Colonic mucosa (tissue), 4 donors: ENCODE measurements around the gene IL6ST. TPM values are rescaled to one million over a fixed set of nuclear protein-coding genes. Genes with fewer than 3 reads are reported as not detected.

Source experiments
- DNase-seq: peaks from one replicate; pipeline ENCODE4 v3.0.0-alpha.2; 2020
- H3K27ac ChIP-seq: fragments of 200-600 bp; one replicate; pipeline ENCODE4 v1.8.0; 2021
- H3K27me3 ChIP-seq: fragments of 200-600 bp; one replicate; pipeline ENCODE4 v1.8.0; 2021
- H3K36me3 ChIP-seq: fragments of 200-600 bp; one replicate; pipeline ENCODE4 v1.8.0; 2021
- H3K4me1 ChIP-seq: fragments of 200-600 bp; one replicate; pipeline ENCODE4 v1.8.0; 2021; ENCODE audit warnings: mild to moderate bottlenecking
- H3K4me3 ChIP-seq: fragments of 200-600 bp; one replicate; pipeline ENCODE4 v1.8.0; 2021
- H3K9ac ChIP-seq, 2 donors: one replicate each; pipeline ENCODE4 v1.7.0; 2013; ENCODE audit warnings: control low read depth in 2 of 2, low read depth in 2 of 2, low read length in 2 of 2
- H3K9me3 ChIP-seq: fragments of 200-600 bp; one replicate; pipeline ENCODE4 v1.8.0; 2021
- CTCF ChIP-seq: fragments of 200-600 bp; IDR thresholded peaks from one replicate; pipeline ENCODE4 v1.8.0; 2022; ENCODE audit warnings: antibody characterized with exemption, mild to moderate bottlenecking
- intact Hi-C: fragments of 100-400 bp; cut with DNase I; formaldehyde crosslinking; loops from one replicate; pipeline ENCODE4 v1.14.1; 2022
- total RNA-seq, 2 donors: library from RNA; stranded (reverse); fragmentation: NEBNext Ultra II Directional in 1 of 2; extraction: Animal tissue kit (Norgen Biotek cat#: 25700) in 1 of 2; gene quantifications; one replicate each; pipeline ENCODE4 v1.2.1, GENCODE V29; 2021
- donor health status: healthy.
- donor health status: DM: no; HTN: no; CAD: no.
- donor health status: DM: no; HTN: no; CAD: no.

The IL6ST gene
- total RNA-seq, 2 donors from 2014 or later, result 69.9 to 118 TPM

GRCh38 chr5:55936100-55936693, 58.6 kb downstream of the IL6ST start:
- no peaks in the 10 kb centered on the region for H3K9me3 ChIP-seq
- DNase-seq, result peak; percentile 79
- no peaks in the 10 kb centered on the region for H3K36me3 ChIP-seq
- H3K4me1 ChIP-seq, result no peaks in the 10 kb centered on the region
- peak; percentile 89 for TF ChIP-seq CTCF
- no peak overlapping the region for H3K9ac ChIP-seq
- no peaks in the 10 kb centered on the region for H3K27me3 ChIP-seq
- no peak overlapping the region for H3K27ac ChIP-seq
- intact Hi-C loops, result no loop called here
- no peak overlapping the region for H3K4me3 ChIP-seq

GRCh38 chr5:55935371-55935770, 59.4 kb downstream of the IL6ST start:
- intact Hi-C loops, result loop anchor here (2.0 kb wide), 1 partner anchor 265 kb away; no protein-coding TSS in a partner anchor
- no peak for DNase-seq
- no peak for TF ChIP-seq CTCF

GRCh38 chr5:55934720-55935119, 60.0 kb downstream of the IL6ST start:
- Histone ChIP-seq H3K4me3 (no peak overlapping the region), H3K27ac (no peak overlapping the region), H3K36me3 (no peaks in the 10 kb centered on the region), H3K27me3 (no peaks in the 10 kb centered on the region), H3K9me3 (no peaks in the 10 kb centered on the region), H3K4me1 (no peaks in the 10 kb centered on the region), H3K9ac (no peak overlapping the region)
- no peak for DNase-seq
- intact Hi-C loops, result loop anchor here (2.0 kb wide), 1 partner anchor 266 kb away; no protein-coding TSS in a partner anchor
- no peak for TF ChIP-seq CTCF

More at GRCh38 chr5:55935371-55935770, 59.4 kb downstream of the IL6ST start:
- Histone ChIP-seq H3K36me3 (no peaks in the 10 kb centered on the region), H3K4me1 (no peaks in the 10 kb centered on the region), H3K9ac (no peak overlapping the region), H3K9me3 (no peaks in the 10 kb centered on the region), H3K27me3 (no peaks in the 10 kb centered on the region), H3K27ac (no peak overlapping the region), H3K4me3 (no peak overlapping the region)

GRCh38 chr5:55934115-55934613, 60.6 kb downstream of the IL6ST start:
- H3K27me3 ChIP-seq, result no peaks in the 10 kb centered on the region
- intact Hi-C loops, result loop anchor here (2.0 kb wide), 1 partner anchor 267 kb away; no protein-coding TSS in a partner anchor
- H3K9me3 ChIP-seq, result no peaks in the 10 kb centered on the region
- no peaks in the 10 kb centered on the region for H3K4me1 ChIP-seq
- no peak for TF ChIP-seq CTCF
- H3K4me3 ChIP-seq, result no peak overlapping the region
- H3K9ac ChIP-seq, result no peak overlapping the region
- H3K27ac ChIP-seq, result no peak overlapping the region
- H3K36me3 ChIP-seq, result no peaks in the 10 kb centered on the region
- DNase-seq, result no peak

GRCh38 chr5:55933377-55934114, 61.2 kb downstream of the IL6ST start:
- no peak overlapping the region for H3K27ac ChIP-seq
- no peak overlapping the region for H3K4me3 ChIP-seq
- intact Hi-C loops, result loop anchor here (2.0 kb wide), 1 partner anchor 267 kb away; no protein-coding TSS in a partner anchor
- no peaks in the 10 kb centered on the region for H3K27me3 ChIP-seq
- H3K36me3 ChIP-seq, result no peaks in the 10 kb centered on the region
- no peak for DNase-seq
- no peaks in the 10 kb centered on the region for H3K9me3 ChIP-seq
- TF ChIP-seq CTCF, result no peak
- no peaks in the 10 kb centered on the region for H3K4me1 ChIP-seq
- no peak overlapping the region for H3K9ac ChIP-seq
